ENCODE results near the gene ROPN1. TPM values are rescaled to one million over a fixed set of nuclear protein-coding genes. Genes with fewer than 3 reads are reported as not detected.

The ROPN1 gene
- total RNA-seq, 2 experiments from 2014 or later: not detected

GRCh38 chr3:123953735-123954134, 38.2 kb downstream of the ROPN1 start:
- ChIA-PET POLR2A (no interaction called here), CTCF (no interaction called here)

GRCh38 chr3:123952844-123953520, 38.9 kb downstream of the ROPN1 start:
- POLR2A ChIA-PET: no interaction called here
- CTCF ChIA-PET: no interaction called here

- CTCF ChIA-PET: no interaction called here
- POLR2A ChIA-PET: no interaction called here
Observed at GRCh38 chr3:123951522-123952447, 40.1 kb downstream of the ROPN1 start.

- ChIA-PET CTCF (no interaction called here), POLR2A (no interaction called here)
Observed at GRCh38 chr3:123949641-123950040, 42.3 kb downstream of the ROPN1 start.

GRCh38 chr3:123948449-123948848, 43.5 kb downstream of the ROPN1 start:
- CTCF ChIA-PET: no interaction called here
- POLR2A ChIA-PET: no interaction called here

- ChIA-PET CTCF (no interaction called here), POLR2A (no interaction called here)
Observed at GRCh38 chr3:123947482-123947881, 44.4 kb downstream of the ROPN1 start.

DNA sequence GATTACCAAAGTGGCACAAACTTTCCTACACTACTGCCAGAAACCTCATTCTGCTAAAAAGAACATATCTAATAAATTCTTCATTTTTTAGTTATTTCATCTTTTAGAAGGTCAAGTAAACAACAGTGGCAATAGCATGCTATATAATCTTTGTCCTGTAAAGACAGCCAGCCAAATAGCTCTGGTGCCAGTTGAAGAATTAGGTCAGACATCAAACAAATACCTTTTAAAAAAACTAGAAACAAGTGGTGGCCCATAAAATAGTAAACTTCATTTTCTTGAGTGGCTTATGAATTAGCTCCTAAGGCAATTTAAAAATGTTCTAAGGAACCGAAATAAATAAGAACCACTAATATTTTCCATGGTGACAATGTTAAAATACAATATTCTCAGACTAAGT, 50.4 kb downstream of the ROPN1 start:
- ChIA-PET POLR2A (no interaction called here), CTCF (no interaction called here)

DNA sequence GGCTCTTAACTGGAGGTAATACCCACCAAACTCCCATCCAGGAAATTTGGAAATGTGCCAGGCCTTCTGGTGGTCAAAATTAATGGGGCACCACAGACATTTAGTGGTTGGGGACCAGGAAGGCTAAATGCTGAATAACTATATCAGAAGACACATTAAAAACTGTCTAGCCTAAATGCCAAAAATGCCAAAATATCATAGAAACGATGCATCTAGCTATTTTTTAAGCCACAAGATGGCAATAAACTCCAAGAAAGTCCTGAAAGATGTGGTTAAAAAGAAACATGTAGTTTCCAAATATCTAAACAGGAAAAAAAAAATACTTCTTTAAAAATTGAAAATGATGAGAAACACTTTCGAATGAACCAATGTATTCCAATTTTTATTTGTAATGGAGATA, 50.8 kb downstream of the ROPN1 start:
- ChIA-PET POLR2A (no interaction called here), CTCF (no interaction called here)

DNA sequence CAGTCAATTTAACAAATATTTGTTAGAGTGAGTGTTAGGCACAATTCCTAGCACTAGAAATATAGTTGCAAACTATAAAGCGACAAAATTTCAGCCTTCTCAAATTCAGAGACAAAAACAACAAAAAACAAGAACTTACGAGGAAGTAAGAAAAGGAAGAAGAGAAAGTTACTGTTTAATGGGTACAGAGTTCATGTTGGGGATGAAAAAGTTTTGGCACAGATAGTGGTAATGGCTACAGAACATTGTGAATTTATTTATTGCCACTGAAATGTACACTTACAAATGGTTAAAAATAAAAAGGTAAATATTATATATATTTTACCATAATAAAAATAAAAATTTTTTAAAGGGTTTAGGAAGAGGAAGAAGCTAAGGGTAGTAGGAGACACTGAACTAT, 52.2 kb downstream of the ROPN1 start:
- ChIA-PET POLR2A (no interaction called here), CTCF (no interaction called here)

DNA sequence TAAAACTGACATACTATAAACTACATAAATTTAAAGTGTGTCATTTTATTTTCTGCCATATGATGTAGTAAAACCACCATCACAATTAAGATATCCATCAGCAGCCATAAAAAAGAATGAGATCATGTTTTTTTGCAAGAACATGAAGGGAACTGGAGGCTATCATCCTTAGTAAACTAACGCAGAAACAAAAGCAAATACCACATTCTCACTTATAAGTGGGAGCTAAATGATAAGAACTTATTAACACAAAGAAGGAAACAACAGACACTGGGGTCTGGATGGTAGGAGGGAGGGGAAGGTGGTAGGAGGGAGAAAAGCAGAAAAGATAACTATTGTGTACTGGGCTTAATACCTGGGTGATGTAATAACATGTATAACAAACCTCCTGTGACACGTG, 55.5 kb downstream of the ROPN1 start:
- POLR2A ChIA-PET: no interaction called here
- CTCF ChIA-PET: interaction anchor here (0.6 kb wide), 1 partner anchor 591 kb away, joined by 4 read pairs; no protein-coding TSS in a partner anchor

DNA sequence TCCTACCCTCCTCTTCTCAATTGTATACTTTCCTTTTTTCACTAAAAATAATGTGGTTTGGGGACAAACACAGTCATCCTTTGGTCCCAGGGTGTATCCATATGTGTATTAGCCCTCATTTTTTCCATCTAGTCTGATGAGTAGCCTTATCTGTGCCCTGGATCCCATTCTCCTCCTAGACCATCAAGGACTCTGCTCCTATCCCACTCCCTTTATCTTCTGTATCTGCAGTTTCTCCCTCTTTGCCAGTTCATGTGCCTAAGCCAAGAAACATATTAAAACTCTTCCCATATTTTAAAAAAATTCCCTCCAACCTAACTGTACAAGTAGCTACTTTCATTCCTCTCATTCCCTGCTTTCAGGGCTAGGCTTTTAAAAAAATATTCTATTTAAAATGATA, 56.1 kb downstream of the ROPN1 start:
- ChIA-PET POLR2A (no interaction called here), CTCF (no interaction called here)

DNA sequence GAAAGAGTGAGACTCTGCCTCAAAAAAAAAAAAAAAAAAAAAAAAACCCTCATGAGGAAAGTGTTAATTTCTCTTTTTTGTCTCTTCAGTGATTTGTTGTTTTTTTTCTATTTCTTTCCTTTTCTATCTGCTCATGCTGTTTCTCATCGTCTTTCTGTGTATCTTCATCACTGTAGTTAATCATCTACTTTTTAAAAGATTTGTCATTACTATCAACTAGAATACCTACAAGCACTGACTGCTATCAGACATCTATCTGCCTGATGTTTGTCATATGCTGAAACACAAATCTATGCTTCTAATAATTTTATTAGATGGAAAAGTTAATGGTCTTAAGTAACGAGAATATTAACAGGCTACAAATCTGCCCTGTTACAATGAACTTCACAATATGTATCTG, 57.7 kb downstream of the ROPN1 start:
- ChIA-PET CTCF (no interaction called here), POLR2A (no interaction called here)

- CTCF ChIA-PET: no interaction called here
- POLR2A ChIA-PET: no interaction called here
Observed at GRCh38 chr3:123930445-123930844, 61.5 kb downstream of the ROPN1 start.

- ChIA-PET POLR2A (no interaction called here), CTCF (no interaction called here)
Observed at GRCh38 chr3:123929325-123929724, 62.6 kb downstream of the ROPN1 start.

DNA sequence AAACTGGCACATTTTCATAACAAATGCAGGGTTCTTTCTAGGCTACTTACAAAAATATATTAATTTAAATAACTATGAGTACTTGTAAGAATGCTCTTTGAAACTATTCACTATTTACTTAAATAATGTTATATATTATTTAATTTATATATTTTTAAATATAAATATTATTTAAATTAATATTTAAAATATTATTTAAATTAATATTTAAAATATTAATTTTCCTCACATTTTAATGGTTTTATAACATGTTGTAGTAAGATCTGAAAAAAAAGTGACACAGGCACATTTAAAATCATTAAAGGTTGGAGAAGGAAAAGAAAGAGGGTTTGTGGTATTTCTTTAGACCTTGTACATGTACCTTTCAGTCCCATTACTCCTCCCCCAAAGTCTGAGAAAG, 65.5 kb downstream of the ROPN1 start:
- POLR2A ChIA-PET: no interaction called here
- CTCF ChIA-PET: no interaction called here

GRCh38 chr3:123920868-123921267, 71.1 kb downstream of the ROPN1 start:
- ChIA-PET CTCF (no interaction called here), POLR2A (no interaction called here)

GRCh38 chr3:123920383-123920782, 71.5 kb downstream of the ROPN1 start:
- CTCF ChIA-PET: no interaction called here
- POLR2A ChIA-PET: no interaction called here

- ChIA-PET CTCF (no interaction called here), POLR2A (no interaction called here)
Observed at GRCh38 chr3:123919353-123919752, 72.6 kb downstream of the ROPN1 start.
